Effector memory CD8-positive, alpha-beta T cell (primary cell): Measurements from ENCODE around the gene IL22RA1.
A peak's percentile ranks its signal among the peaks of the same experiment; 100 is the strongest.

Experiments used
- ATAC-seq: fragments of 150-1000 bp; cut with Tn5 transposase; replicated peaks from 2 replicates; pipeline ENCODE4 v1.10.0; 2021; ENCODE audit warnings: mild to moderate bottlenecking, moderate library complexity
- DNase-seq, 3 experiments: peaks; one replicate each; pipeline ENCODE4 v3.0.0; 2021
- H3K27ac Mint-ChIP-seq, 2 donors: one replicate each; pipeline ENCODE4 v1.8.0; 2022; ENCODE audit warnings: mild to moderate bottlenecking in 2 of 2, mixed read lengths in 2 of 2, moderate library complexity in 2 of 2
- H3K27me3 Mint-ChIP-seq, 2 donors: one replicate each; pipeline ENCODE4 v1.8.0; 2022; ENCODE audit warnings: mixed read lengths in 2 of 2
- H3K36me3 Mint-ChIP-seq: one replicate; pipeline ENCODE4 v1.8.0; 2022; ENCODE audit warnings: mild to moderate bottlenecking, moderate library complexity, mixed read lengths; ENCODE audit not compliant: insufficient read depth
- H3K4me1 Mint-ChIP-seq, 2 donors: one replicate each; pipeline ENCODE4 v1.8.0; 2022; ENCODE audit warnings: low read depth in 2 of 2, mixed read lengths in 2 of 2
- H3K4me3 Mint-ChIP-seq, 2 donors: one replicate each; pipeline ENCODE4 v1.8.0; 2022; ENCODE audit warnings: mild to moderate bottlenecking in 2 of 2, mixed read lengths in 2 of 2, moderate library complexity in 2 of 2
- H3K9me3 Mint-ChIP-seq, 2 donors: one replicate each; pipeline ENCODE4 v1.8.0; 2022; ENCODE audit warnings: mixed read lengths in 2 of 2
- total RNA-seq, 9 experiments: gene quantifications; one replicate each; lab custom pipeline; 2026; lab: John Stamatoyannopoulos, UW

Gene IL22RA1, protein sequence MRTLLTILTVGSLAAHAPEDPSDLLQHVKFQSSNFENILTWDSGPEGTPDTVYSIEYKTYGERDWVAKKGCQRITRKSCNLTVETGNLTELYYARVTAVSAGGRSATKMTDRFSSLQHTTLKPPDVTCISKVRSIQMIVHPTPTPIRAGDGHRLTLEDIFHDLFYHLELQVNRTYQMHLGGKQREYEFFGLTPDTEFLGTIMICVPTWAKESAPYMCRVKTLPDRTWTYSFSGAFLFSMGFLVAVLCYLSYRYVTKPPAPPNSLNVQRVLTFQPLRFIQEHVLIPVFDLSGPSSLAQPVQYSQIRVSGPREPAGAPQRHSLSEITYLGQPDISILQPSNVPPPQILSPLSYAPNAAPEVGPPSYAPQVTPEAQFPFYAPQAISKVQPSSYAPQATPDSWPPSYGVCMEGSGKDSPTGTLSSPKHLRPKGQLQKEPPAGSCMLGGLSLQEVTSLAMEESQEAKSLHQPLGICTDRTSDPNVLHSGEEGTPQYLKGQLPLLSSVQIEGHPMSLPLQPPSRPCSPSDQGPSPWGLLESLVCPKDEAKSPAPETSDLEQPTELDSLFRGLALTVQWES
- total RNA-seq: 0 to 0.21 (median 0) reads per million in 9 experiments

GRCh38 chr1:24142546-24143534, at the start of gene IL22RA1:
Gene IL22RA1, minus strand, starts transcription at chr1:24143140. Its CDS starts 58 bp downstream, at chr1:24143082.
- Mint-ChIP-seq H3K4me1 (peaks cover 5 to 11% of the 10 kb centered on the region in 2 donors), H3K27ac (no peak within 1 kb of the TSS), H3K4me3 (no peak within 1 kb of the TSS), H3K9me3 (no peaks in the 10 kb centered on the region), H3K36me3 (peaks cover 2% of the 10 kb centered on the region), H3K27me3 (peaks cover 36 to 73% of the 10 kb centered on the region in 2 donors)
- ATAC-seq (no peak), DNase-seq (no peak)

DNA sequence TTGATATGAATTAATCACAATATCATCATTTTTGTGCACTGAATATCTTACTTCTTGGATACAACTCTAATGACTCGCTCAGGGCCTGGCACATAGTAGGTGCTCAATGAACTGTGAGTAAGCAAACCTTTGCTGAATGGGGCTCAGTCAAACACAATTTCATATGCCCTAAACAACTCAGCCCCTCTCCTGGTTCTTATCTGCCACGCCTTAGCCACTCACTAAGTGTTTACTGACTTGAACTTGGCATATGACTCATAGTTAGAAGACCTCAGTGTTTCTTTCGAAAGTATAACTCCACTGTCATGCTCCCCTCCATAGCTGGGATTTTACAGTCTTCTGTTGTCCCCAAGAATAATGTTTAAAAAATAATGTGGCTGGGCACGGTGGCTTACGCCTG, 48.9 kb upstream of the IL22RA1 start:
- H3K4me1 Mint-ChIP-seq: peaks cover 33 to 50% of the 10 kb centered on the region in 2 donors
- ATAC-seq: peak; percentile 43
- peak overlapping the region; percentile 86 to 94 for H3K27ac Mint-ChIP-seq
- peaks cover 14% of the 10 kb centered on the region for H3K36me3 Mint-ChIP-seq
- H3K9me3 Mint-ChIP-seq: no peaks in the 10 kb centered on the region
- peak overlapping the region; percentile 13 to 54 for H3K4me3 Mint-ChIP-seq
- no peak for DNase-seq
- no peaks in the 10 kb centered on the region for H3K27me3 Mint-ChIP-seq

- ATAC-seq: no peak
- no peak for DNase-seq
- Mint-ChIP-seq H3K4me1 (peaks cover 37 to 56% of the 10 kb centered on the region in 2 donors), H3K27ac (peak overlapping the region; percentile 86 to 94), H3K9me3 (no peaks in the 10 kb centered on the region), H3K36me3 (peaks cover 14% of the 10 kb centered on the region), H3K4me3 (peak overlapping the region in 1 of 2 donors; percentile 54), H3K27me3 (no peaks in the 10 kb centered on the region)
These were observed 48.1 kb upstream of the IL22RA1 start for GRCh38 chr1:24190983-24191461.

GRCh38 chr1:24189528-24189927, 46.6 kb upstream of the IL22RA1 start:
- no peak for DNase-seq
- peak overlapping the region; percentile 28 to 69 for H3K4me3 Mint-ChIP-seq
- peak overlapping the region; percentile 4 to 94 for H3K27ac Mint-ChIP-seq
- H3K9me3 Mint-ChIP-seq: no peaks in the 10 kb centered on the region
- peak; percentile 19 for ATAC-seq
- H3K36me3 Mint-ChIP-seq: peaks cover 14% of the 10 kb centered on the region
- no peaks in the 10 kb centered on the region for H3K27me3 Mint-ChIP-seq
- peaks cover 37 to 64% of the 10 kb centered on the region in 2 donors for H3K4me1 Mint-ChIP-seq

DNA sequence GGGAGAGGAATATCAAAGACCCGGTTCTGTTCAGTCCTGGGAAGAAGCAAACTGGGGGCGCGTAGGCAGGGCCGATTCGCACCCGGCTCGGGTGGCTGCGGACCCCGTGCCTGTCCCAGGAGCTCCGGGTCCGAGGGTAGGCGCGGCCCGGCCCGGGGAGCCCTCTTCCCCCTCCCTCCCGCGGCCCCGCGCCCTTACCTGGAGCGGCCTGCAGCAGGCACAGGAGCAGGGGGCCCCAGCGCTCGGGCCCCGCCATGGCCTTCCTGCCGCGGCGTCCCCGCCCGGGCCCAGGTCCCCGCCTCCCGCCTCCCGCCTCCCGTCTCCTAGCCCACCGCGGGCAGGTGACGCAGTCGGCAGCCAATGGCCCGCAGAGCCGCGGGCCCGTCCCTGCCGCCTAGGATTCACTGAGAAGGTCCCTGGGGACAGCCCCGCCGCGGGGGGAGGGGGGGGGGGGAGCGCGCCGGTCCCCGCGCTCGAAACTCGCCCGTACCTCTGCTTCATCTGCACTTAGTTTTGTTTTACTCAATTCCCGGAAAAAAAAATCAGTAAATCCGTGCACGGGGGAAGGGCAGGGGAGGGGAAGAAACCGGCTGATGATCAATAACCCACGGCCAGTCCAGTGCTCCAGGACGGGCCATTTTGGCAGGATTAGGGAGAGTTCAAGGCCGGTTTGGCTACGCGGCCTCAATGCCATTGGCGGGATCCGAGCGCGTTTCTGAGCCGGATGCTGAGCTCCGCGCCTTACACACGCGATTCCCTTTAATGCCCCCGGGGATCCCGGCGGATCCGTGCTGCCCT, 44.3 kb upstream of the IL22RA1 start, which contains the start of gene IFNLR1:
TSS of gene IFNLR1 (minus strand) at position 297 of the 798 bp plus-strand sequence. CDS start at position 256, 41 bp downstream.
- peak within 1 kb of the TSS; percentile 65 to 96 for H3K27ac Mint-ChIP-seq
- peak within 1 kb of the TSS; percentile 85 to 89 for H3K4me3 Mint-ChIP-seq
- H3K9me3 Mint-ChIP-seq: no peaks in the 10 kb centered on the region
- H3K36me3 Mint-ChIP-seq: peaks cover 10% of the 10 kb centered on the region
- peaks cover 38 to 68% of the 10 kb centered on the region in 2 donors for H3K4me1 Mint-ChIP-seq
- DNase-seq (peak; percentile 44 to 54 (median 50)), ATAC-seq (peak; percentile 81)
- H3K27me3 Mint-ChIP-seq: no peaks in the 10 kb centered on the region

DNA sequence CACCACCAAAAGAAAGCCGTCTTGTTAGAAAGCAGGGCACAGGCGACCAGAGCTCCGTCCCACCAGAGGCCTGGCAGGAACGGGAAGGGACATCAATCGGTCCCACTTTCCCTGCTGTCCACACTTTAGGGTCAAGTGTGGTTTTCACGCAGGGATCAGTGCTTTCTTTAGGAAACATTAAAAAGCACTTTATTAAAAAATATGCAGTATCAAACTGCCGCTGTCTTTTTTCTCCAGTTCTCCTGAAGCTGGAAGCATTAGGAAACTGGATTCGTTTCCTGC, 43.7 kb upstream of the IL22RA1 start:
- Mint-ChIP-seq H3K27me3 (no peaks in the 10 kb centered on the region), H3K27ac (peak overlapping the region; percentile 65 to 96), H3K36me3 (peaks cover 7% of the 10 kb centered on the region), H3K4me3 (peak overlapping the region; percentile 85 to 89), H3K4me1 (peaks cover 34 to 63% of the 10 kb centered on the region in 2 donors), H3K9me3 (no peaks in the 10 kb centered on the region)
- no peak for DNase-seq
- ATAC-seq: no peak

DNA sequence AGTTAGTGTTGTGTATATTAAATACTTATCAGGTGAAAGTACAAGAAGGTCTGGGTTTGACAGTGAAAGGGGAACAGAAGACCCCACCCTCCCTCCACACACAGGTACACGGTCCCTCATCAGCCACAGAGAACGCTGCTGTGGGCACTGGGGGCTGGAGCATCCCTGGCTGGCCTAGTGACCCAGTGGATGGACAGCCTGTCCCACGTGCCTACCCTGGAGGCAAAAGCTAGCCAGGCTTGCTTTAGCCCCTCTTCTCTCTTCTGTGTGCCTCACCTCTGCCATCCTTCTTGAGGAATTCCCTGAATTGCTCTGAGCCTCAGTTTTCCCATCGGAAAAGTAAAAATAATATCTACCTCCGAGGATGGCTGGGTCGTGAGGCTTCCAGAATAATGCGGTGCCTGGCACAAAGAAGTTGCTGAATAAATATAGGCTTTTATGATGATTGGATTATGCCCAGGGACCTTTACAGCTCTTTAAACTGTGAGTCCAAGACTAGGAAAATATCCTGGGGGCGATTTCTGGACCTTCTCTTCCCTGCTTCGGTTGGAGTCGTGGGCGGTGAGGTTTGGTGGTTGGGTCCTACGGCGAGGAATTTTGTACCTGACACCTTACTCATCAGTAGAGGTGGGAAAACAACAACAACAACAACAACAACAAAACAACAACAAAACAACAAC, 43.2 kb upstream of the IL22RA1 start:
- Mint-ChIP-seq H3K36me3 (peaks cover 7% of the 10 kb centered on the region), H3K27ac (peak overlapping the region; percentile 65 to 96), H3K4me1 (peaks cover 34 to 61% of the 10 kb centered on the region in 2 donors), H3K4me3 (peak overlapping the region; percentile 85 to 89), H3K9me3 (no peaks in the 10 kb centered on the region), H3K27me3 (no peaks in the 10 kb centered on the region)
- ATAC-seq (no peak), DNase-seq (no peak)

- no peaks in the 10 kb centered on the region for H3K27me3 Mint-ChIP-seq
- ATAC-seq: no peak
- no peak overlapping the region for H3K27ac Mint-ChIP-seq
- peaks cover 27 to 50% of the 10 kb centered on the region in 2 donors for H3K4me1 Mint-ChIP-seq
- no peaks in the 10 kb centered on the region for H3K9me3 Mint-ChIP-seq
- no peak overlapping the region for H3K4me3 Mint-ChIP-seq
- H3K36me3 Mint-ChIP-seq: peaks cover 7% of the 10 kb centered on the region
- no peak for DNase-seq
These were observed 42.1 kb upstream of the IL22RA1 start for GRCh38 chr1:24185076-24185475.

- ATAC-seq: no peak
- Mint-ChIP-seq H3K9me3 (no peaks in the 10 kb centered on the region), H3K4me3 (no peak overlapping the region), H3K27me3 (no peaks in the 10 kb centered on the region), H3K4me1 (peaks cover 13 to 27% of the 10 kb centered on the region in 2 donors), H3K36me3 (peaks cover 7% of the 10 kb centered on the region), H3K27ac (no peak overlapping the region)
- DNase-seq: no peak
These were observed 39.1 kb upstream of the IL22RA1 start for GRCh38 chr1:24182061-24182460.

DNA sequence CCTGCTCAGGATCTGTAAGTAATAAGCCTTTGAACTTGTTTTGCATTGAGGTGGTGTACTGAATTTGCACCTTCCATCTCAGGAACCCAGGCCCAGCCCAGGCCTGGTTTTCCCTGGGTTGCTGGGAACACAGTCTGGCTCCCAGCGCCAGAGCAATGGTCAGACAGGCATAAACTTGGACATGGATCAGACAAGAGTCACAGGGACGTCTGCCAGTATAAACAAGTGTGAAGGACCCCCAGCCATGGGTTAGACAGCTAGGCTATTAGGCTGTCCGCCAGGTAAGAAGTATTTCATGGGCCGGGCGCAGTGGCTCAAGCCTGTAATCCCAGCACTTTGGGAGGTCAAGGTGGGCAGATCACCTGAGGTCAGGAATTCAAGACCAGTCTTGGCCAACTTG, 38.7 kb upstream of the IL22RA1 start:
- H3K4me3 Mint-ChIP-seq: no peak overlapping the region
- peaks cover 13 to 27% of the 10 kb centered on the region in 2 donors for H3K4me1 Mint-ChIP-seq
- no peak for ATAC-seq
- no peaks in the 10 kb centered on the region for H3K27me3 Mint-ChIP-seq
- no peak for DNase-seq
- H3K36me3 Mint-ChIP-seq: peaks cover 7% of the 10 kb centered on the region
- H3K27ac Mint-ChIP-seq: peak overlapping the region in 1 of 2 donors; percentile 90
- H3K9me3 Mint-ChIP-seq: no peaks in the 10 kb centered on the region

GRCh38 chr1:24180676-24181075, 37.7 kb upstream of the IL22RA1 start:
- H3K4me1 Mint-ChIP-seq: peaks cover 9 to 23% of the 10 kb centered on the region in 2 donors
- H3K9me3 Mint-ChIP-seq: no peaks in the 10 kb centered on the region
- H3K27me3 Mint-ChIP-seq: no peaks in the 10 kb centered on the region
- H3K36me3 Mint-ChIP-seq: peaks cover 7% of the 10 kb centered on the region
- ATAC-seq (no peak), DNase-seq (no peak)
- H3K27ac Mint-ChIP-seq: no peak overlapping the region
- H3K4me3 Mint-ChIP-seq: no peak overlapping the region

- no peaks in the 10 kb centered on the region for H3K27me3 Mint-ChIP-seq
- ATAC-seq: no peak
These were observed 36.4 kb upstream of the IL22RA1 start for GRCh38 chr1:24179251-24179840.

More at GRCh38 chr1:24179251-24179840, 36.4 kb upstream of the IL22RA1 start:
- DNase-seq: no peak
- Mint-ChIP-seq H3K4me1 (peaks cover 11 to 17% of the 10 kb centered on the region in 2 donors), H3K27ac (no peak overlapping the region), H3K9me3 (no peaks in the 10 kb centered on the region), H3K4me3 (no peak overlapping the region), H3K36me3 (peaks cover 9% of the 10 kb centered on the region)
